Fibroblast of peridontal ligament (primary cell): ENCODE data around the gene ZFYVE9.
"Not testable (repeated sequence)": the region's sequence is repeated elsewhere in the genome, so short reads cannot be mapped to it uniquely, and the experiment has no call there.

ENCODE experiments used
- DNase-seq: peaks from one replicate; pipeline ENCODE4 v3.0.0-alpha.2; 2010; ENCODE audit errors: extremely low read depth

Gene ZFYVE9

DNA sequence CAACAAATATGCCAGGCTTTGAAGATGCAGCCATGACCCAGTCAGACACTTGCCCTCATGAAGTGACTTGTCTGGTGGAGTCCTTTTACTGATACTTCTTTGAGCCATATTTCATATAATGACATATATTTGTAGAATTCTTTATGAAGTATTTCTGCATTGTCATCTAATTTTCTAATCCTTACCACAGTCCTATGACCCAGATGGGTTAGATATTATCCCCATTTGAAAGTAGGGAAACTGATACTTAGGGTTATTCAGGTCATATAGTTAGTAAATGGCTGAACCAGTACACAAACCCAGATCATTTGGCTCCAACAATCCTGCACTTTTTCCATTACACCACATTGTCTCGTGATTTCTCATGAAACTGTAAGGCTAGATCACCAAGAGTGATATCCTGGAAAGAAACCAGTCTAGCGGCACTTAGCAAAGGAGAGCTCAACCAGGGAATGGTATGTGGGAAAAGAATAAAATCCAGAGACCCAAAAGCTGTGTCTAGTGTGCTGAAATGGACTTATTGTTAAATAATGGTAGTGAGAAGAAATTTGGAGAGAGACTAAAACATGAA is 49.6 kb downstream of the ZFYVE9 start:
- peak; percentile 12 for DNase-seq

DNA sequence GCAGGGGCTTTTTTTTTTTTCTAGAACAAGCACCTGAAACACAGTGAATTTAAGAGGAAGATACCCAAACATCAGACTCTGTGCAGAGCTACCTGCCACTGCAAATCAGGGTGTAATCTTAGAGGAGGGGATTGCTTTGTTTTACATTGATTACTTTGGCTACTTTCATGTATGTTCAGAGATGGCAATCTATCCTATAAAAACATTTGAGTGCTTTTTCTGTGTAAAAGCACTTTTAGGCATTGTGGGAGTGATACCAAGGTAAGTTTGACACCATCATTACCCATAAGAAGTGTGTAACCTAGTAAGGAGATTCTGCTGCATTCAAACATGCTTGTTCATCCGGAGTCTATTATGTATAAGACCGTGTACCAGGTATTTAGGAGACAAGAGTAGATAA is 50.1 kb downstream of the ZFYVE9 start:
- DNase-seq = no peak

DNA sequence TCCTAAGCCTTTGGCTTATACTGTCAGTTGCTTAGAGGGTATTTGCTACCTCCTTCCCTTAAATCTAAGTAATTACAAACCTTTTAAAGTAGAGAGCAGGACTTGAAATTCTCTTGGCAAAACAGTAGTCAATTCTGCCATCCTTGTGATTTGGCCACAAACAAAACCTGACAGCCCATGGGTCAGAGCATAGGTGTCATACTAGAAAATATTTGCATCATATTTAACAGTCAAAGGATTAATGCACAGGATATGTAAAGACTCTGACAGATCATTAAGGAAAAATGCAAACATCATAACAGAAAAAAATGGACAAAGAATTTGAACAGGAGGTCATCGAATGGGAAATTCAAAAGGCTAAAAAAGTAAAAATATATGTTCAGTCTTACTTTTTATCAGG is 50.5 kb downstream of the ZFYVE9 start:
- DNase-seq = no peak

DNA sequence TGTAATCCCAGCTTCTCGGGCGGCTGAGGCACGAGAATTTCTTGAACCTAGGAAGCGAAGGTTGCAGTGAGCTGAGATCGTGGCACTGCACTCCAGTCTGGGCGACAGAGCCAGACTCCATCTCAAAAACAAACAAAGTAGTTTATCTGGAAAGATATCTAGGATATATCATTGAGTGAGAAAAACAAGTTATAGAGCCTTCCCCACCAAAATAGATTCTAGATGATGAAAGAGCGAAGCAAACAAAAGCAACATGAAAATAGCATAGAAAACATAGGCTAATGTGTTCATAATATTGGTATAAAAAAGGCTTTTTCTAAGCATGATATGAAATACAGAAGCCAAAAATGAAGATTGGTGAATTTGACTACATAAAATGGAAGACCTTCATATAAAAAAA is 52.1 kb downstream of the ZFYVE9 start:
- DNase-seq = no peak

DNA sequence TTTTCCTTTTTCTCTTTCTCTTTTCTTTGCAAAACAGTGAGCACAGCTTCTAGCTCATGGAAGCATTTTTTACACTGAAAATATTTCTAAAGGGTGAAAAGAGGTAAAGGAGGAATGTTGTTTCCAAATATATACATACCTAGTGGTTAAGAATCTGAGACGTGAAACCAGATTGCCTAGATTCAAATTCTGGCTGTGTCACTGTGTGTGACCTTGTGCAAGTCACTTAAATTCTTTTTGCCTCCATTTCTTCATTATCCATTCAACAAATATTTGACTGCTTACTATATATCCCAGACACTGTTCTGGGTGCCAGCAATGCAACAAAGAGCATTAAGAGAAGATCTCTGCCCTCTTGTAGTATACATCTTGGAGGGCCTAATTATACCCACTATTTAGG is 53.3 kb downstream of the ZFYVE9 start:
- DNase-seq = peak; percentile 27

DNA sequence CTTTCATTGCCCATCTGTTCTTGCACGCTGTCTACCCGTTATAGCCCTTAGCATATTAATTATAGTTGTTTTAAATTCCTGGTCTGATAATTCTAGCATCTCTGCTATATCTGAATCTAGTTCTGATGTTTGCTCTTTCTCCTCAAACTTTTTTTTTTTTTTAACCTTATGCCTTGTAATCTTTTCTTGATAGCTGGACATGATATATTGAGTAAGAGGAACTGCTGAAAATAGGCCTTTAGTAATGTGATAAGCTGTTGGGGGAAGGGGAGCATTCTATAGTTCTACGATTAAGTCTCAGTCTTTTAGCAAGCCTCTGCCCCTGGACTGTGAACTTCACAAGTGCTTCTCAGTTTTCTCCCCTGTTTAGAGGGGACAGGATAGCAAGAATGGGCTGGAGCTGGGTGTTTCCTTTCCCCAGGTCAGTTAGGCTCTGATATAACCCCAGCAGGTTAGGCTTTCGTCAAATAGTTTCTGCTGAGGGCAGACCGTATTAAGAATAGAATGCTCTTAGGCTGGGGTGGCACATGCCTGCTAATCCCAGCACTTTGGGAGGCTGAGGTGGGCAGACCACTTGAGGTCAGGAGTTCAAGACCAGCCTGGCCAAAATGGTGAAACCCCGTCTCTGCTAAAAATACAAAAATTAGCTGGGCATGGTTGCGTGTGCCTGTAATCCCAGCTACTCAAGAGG is 62.2 kb downstream of the ZFYVE9 start:
- no peak for DNase-seq

DNA sequence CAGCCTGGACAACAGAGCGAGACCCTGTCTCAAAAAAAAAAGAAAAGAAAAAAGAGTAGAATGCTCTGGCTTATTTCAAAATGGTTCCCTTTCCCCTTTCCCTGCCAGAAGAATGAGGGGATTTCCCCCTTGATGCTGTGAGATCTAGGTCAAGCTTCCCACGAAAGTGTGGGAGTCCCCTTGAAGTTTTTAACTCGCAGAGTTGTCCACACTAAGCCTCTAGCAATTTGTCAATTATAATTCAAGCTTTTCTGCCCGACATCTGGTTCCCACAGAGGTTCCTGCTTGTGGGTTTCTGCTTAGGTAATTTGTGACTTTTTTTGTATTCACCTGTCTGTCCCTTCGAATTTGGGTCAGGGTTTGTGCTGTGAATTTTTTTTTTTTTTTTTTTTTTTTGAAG is 62.8 kb downstream of the ZFYVE9 start:
- DNase-seq = no peak

DNA sequence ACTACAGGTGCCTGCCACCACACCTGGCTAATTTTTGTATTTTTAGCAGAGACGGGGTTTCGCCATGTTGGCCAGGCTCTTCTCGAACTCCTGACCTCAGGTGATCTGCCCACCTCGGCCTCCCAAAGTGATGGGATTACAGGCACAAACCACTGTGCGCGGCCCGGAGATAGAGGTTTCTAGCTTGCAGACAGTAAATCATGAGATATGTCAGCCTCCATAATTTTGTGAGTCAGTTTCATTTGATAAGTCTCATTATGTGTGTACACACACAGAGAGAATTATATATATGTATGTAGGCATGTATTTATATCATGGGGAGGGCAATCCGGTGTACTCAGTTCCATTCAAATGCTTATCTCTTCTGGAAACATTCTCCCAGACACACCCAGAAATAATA is 64.8 kb downstream of the ZFYVE9 start:
- DNase-seq = not testable (repeated sequence)

DNA sequence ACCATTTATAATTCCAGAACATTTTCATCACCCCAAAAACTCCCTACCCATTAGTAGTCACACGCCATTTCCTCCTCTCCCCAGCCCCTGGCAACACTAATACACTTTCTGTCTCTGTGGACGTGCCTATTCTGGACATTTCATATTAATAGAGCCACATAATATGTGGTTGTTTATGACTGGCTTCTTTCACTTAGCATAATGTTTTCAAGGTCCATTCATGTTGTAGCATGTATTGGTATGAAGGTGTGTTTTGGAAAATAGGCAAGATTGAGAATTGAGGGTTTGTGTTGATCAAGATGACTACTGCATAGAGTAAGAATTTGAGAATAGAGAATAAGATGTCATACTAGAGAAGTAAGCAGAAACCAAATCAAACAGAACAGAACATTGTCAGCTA is 67.5 kb downstream of the ZFYVE9 start:
- no peak for DNase-seq

DNA sequence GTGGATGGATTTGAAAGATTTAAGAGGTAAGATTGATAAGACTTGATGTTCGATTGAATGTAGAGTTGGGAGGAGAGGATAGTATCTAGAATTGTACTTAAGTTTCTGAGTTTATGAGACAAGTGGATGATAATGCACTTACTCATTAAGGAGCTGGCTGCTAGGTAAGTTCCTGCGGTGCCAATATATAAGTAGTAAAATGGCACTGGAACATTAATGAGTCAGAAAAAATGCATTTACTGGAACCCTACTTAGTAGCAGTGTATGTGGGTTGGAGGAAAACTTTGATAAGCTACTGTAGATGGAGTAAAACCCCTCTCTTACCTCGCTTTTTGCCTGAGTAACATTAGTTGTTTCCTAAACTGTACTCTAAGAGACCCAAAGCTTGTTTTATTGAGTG is 68.2 kb downstream of the ZFYVE9 start:
- DNase-seq = no peak

DNA sequence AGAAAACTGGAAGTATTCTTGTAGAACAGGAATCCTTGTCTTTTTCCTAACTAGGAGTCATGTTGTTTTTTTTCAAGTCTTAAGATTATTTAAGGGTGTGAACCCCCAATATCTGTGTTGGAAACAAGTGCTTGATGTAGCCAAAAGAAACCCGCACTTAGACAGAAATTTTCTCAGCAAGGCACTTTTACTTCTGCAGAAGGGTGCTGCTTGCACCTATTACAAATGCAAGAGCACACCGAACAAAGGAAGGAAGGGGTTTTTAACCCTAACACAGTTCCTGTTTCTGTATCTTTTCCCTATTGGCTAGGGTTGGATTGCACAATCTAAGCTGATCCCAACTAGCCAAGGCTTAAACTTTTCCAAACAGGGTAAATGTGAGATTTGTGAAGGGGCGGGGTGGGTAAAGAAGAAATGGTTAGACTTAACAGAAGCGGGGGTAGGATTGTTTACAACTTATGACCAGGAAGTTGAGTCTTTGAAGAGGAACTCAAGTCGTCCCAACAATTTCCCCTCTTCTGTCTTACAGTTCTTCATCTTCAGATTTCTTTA is 75.1 kb downstream of the ZFYVE9 start:
- DNase-seq = no peak

DNA sequence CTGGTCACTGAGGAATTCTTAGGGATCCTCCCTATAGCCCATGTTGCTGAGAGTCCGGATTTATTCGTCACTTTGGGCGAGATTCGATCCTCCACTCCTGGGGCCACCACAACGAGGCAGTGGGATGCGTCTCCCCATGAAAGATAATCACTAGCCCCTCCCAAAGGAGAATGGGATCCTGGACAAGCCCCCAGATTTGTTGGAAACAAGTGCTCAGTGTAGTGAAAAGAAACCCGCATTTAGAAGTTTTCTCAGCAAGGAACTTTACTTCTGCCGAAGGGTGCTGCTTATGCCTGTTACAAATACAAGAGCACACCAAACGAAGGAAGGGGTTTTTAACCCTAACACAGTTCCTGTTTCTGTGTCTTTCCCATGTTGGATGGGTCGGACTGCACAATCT is 83.3 kb downstream of the ZFYVE9 start:
- no peak for DNase-seq

DNA sequence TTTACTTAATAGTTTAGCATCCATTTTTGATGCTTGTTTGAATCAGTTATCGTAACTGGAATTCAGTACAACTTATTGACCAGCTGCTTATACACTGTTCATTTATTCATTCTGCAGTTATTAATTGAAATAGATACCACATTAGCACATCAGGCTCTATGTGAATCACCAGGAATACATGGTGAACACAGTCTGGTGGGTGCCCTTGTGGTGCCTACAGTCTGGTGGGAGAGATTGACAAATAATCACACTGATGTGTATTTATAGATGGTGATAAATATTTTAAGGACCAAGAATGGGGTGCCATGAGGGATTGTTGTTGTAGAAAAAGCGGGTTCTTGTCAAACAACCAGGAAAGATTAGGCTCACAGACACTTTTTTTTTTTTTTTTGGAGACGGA is 87.6 kb downstream of the ZFYVE9 start:
- DNase-seq = no peak

DNA sequence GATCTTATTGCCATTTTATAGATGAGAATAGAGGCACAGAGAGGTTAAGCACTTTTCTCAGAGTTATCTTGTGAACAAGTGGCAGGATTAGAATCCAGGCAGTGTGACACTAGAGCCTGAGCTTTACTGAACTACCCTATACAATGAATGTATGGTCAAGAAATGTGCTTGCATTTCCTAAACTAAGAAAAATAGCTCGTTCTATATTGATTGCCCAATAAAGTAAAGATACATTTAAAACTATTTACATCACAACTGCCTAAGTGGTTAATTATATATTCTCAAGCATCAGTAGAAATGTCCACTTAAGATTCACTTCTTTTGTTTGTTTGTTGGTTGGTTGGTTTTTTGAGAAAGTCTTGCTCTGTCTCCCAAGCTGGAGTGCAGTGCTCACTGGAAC is 91.6 kb downstream of the ZFYVE9 start:
- DNase-seq = no peak

DNA sequence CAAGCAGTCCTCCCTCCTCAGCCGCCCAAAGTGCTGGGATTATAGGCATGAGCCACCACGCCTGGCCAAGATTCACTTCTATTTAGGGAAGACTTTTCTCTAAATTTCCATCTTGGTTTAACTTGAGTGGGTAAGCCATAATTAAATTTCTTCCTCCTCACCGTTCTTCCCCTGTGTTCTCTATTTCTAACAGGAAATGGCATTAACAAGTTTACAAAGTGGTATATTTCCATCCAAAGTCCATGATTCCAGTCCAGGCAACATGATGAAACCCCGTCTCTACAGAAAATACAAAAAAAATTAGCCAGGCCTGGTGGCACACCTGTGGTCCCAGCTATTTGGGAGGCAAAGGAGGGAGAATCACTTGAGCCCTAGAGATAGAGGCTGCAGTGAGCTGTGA is 92.1 kb downstream of the ZFYVE9 start:
- DNase-seq = no peak

DNA sequence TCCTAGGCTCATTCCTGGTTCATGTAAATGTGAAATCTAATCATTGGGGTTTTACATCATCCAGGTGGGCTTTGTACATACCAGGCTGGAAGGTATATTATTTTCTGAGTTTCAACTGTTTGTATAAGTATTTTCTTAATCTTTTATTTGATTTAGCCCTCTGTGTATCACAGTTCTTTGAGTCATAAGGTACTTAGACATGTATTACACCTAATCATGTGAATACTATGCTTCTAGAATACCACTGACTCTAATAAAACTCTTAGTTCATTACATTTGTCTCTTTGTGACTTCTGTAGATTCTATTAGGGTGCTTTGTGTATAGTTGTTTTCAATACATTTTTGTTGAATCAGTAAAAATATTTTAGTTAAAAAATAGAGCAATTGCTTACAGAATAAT is 92.8 kb downstream of the ZFYVE9 start:
- DNase-seq = no peak

DNA sequence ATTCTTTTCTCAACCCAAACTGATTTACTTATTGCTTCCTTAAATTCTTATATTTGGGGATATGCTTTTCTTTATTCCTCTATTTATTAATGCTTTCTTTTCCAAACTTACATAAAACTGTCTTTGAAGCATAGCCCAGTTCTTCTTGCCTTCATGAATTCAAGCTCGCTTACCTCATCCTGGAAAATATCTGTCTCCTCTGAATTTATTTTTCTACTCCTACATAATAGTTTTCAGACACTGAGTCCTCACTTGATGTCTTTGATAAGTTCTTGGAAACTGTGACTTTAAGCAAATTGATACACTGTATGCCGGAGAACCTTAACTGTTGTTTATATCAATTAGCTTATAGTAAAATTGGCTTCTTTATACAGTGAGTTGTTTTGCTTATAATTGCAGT is 93.8 kb downstream of the ZFYVE9 start:
- DNase-seq = no peak

DNA sequence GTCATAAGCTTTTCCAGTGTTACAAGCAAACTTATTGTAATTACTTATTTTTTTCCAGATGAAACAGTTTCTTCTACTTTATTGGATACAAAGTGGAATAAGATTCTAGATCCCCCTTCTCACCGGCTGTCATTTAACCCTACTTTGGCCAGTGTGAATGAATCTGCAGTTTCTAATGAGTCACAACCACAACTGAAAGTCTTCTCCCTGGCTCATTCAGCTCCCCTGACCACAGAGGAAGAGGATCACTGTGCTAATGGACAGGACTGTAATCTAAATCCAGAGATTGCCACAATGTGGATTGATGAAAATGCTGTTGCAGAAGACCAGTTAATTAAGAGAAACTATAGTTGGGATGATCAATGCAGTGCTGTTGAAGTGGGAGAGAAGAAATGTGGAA is 95.5 kb downstream of the ZFYVE9 start:
- peak; percentile 57 for DNase-seq

DNA sequence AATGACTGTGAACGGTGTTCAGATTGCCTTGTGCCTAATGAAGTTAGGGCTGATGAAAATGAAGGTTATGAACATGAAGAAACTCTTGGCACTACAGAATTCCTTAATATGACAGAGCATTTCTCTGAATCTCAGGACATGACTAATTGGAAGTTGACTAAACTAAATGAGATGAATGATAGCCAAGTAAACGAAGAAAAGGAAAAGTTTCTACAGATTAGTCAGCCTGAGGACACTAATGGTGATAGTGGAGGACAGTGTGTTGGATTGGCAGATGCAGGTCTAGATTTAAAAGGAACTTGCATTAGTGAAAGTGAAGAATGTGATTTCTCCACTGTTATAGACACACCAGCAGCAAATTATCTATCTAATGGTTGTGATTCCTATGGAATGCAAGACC is 96.6 kb downstream of the ZFYVE9 start:
- no peak for DNase-seq

DNA sequence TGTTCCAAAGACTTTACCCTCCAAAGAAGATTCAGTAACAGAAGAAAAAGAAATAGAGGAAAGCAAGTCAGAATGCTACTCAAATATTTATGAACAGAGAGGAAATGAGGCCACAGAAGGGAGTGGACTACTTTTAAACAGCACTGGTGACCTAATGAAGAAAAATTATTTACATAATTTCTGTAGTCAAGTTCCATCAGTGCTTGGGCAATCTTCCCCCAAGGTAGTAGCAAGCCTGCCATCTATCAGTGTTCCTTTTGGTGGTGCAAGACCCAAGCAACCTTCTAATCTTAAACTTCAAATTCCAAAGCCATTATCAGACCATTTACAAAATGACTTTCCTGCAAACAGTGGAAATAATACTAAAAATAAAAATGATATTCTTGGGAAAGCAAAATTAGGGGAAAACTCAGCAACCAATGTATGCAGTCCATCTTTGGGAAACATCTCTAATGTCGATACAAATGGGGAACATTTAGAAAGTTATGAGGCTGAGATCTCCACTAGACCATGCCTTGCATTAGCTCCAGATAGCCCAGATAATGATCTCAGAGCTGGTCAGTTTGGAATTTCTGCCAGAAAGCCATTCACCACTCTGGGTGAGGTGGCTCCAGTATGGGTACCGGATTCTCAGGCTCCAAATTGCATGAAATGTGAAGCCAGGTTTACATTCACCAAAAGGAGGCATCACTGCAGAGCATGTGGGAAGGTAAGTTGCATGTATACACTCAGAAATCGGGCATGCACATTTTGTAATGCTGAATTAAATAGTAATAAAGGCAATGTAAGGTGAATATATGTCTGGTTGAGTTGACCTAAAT is 97.2 kb downstream of the ZFYVE9 start:
- DNase-seq = no peak

DNA sequence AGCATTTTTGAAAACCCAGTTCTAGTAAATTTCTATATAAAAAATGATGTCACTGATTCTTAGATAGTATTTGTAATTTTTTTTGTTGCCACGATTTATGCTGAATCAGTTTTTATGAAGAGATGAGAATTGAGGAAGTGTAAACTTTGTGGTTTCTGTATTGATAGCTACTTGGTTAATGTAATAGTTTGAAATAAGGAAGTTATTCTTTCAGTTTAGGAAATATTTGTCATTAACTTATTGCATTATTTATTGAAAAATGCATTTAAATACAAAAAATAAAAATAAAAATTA is 97.8 kb downstream of the ZFYVE9 start:
- DNase-seq = no peak

DNA sequence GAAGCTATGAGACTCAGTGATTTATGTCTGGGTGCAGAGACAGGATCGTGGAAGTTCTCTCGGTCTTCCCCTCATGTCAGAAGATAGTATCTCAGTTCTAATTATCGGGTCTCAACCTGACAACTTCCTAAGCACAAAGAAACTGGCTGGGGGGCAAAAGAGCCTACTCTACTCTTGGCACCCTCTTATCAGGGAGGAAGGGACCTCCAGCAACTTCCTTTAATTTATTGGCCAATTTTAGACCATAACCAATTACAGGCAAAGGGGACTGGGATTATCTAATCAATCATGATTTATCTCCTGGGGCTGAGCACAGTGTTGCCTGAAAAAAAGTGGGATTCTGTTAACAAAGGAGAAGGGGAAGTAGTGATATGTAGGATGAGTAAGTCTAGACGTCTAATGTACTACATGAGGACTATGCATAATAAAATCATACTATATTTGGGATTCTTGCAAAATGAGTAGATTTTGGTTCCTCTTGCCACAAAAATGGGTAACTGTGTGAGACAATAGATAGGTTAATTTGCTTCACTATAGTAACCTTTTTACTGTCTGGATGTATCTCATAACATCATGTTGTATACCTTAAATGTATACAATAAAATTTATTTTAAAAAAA is 98.8 kb downstream of the ZFYVE9 start:
- DNase-seq = no peak
